HG03060 (cell line): Measurements from ENCODE around the gene GTF2A2.

Source experiments
- ATAC-seq: cut with Tn5 transposase; IDR thresholded peaks from one replicate; pipeline ENCODE4 v1.9.1; 2021; ENCODE audit warnings: low read depth, moderate number of reproducible peaks; ENCODE audit not compliant: unreplicated experiment

Gene GTF2A2

GRCh38 chr15:59609730-59610712 lies 47.3 kb downstream of the GTF2A2 start:
- no peak for ATAC-seq

GRCh38 chr15:59605994-59606393 lies 51.3 kb downstream of the GTF2A2 start:
- no peak for ATAC-seq

GRCh38 chr15:59598461-59598860 lies 58.9 kb downstream of the GTF2A2 start:
- no peak for ATAC-seq

GRCh38 chr15:59596640-59597039 lies 60.7 kb downstream of the GTF2A2 start:
- ATAC-seq = no peak

DNA sequence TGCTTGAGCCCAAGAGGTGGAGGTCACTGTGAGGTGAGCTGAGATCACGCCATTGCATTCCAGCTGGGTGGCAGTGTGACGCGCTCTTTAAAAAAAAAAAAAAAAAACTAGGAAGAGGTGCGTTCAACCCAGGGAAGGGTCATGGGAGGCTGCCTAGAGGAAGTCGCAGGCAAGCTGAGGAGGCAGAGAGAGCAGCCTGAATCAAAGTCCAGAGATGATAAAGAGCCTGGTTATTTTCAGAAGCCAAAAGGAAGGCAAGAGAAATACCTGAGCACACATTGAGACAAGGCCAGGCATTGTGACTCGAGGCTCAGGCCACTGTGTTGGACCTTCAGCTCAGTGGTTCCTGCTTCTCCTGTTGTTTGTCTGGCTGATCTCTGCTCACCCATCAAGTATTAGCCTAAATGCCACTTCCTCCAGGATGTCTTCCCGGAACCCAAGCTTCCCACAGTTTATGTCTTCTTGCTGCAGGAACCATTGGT lies 61.8 kb downstream of the GTF2A2 start:
- ATAC-seq = no peak

DNA sequence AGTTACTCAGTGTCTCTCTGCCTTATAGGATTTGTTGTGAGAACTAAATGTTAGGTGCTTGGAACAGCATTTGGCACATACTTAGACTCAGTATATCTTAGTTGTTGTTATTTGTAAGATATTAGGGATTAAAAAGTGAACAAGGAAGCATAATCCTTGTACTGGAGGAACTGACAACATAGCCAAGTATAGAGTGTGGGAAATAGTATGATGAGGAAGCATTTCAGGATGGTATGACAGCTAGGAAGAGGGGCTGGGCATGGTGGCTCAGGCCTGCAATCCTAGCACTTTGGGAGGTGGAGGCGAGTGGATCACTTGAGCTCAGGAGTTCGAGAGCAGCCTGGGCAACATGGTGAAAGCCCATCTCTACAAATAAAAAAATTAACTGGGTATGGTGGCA lies 62.3 kb downstream of the GTF2A2 start:
- no peak for ATAC-seq

DNA sequence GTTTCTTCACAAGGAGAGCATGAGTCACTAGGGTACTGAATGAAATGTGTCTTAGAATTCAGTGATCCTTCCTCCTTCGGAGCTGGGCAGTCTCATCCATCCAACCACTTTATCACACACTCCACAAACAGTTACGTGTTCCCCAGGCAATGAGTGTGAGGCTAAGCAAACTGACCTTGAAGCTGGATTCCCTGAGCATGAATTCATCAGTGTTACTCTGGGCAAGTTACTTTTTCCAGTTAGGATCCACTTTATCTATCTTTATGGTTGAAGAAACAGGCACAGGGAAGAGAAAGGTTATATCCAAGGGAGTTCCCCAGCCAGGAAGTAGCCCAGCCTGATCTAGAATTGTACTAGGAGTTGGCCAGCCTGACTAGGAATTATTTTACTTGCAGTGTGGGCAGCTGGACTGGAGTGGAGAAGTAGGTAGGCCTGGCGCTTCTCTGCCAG lies 62.8 kb downstream of the GTF2A2 start:
- no peak for ATAC-seq

DNA sequence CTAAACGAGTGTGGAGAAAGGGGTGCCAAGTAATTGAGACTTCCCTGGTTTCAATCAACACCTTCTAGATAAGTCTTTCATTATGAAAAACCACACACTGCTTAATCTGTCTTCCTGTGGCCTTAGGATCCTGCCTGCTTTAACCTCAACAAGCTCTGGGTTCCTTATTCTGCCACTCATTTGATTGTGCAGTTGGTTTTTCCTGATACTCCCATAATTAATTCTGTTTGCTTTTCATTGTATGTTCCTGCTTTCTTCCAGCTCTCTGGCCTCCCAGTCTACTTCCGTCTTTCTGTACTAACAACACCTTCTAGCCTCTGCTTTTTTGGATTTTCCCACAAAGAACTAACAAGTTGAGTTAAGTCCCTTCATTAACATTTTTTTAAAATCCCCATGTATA lies 66.0 kb downstream of the GTF2A2 start:
- ATAC-seq = no peak

- peak; percentile 57 for ATAC-seq
Measured at GRCh38 chr15:59590027-59590426, 67.3 kb downstream of the GTF2A2 start.
